NCI-H510A treated with DMSO at 0.1 percent for 48 hours (cell line): ENCODE results near the gene INO80D.
"Not testable (repeated sequence)": the region's sequence is repeated elsewhere in the genome, so short reads cannot be mapped to it uniquely, and the experiment has no call there.

ENCODE experiments used
- DNase-seq: peaks from one replicate; lab custom pipeline; 2025; lab: John Stamatoyannopoulos, UW

INO80D gene

GRCh38 chr2:206084439-206084869, 1.5 kb downstream of the INO80D start:
- peak; percentile 44 for DNase-seq

- no peak for DNase-seq
Observed at GRCh38 chr2:206083602-206084438, 2.2 kb downstream of the INO80D start.

DNA sequence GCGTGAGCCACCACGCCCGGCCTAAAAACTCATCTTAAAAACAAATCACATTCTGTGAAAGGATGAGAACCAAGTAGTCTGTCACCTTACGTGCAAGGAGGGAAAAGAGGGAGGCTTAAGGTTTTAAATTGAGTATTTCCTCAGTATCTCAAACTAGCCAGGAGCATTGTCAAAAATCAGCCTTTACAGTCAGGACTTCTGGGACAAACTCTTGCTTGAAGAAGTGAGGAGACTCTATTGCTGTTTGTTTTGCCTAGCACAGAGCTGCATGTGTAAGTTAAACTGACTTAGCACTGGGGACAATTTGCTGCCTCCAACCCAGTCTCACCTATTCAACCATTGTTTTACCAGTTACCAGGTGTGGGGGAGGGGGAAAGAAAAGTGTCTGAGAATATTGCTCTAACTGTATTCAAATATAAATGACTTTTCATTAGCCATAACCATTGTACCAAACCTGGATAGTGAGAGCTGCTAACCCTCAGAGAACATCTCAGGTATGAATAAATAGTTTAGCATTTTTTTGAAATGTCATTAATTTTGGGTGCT, 3.6 kb downstream of the INO80D start:
- DNase-seq: peak; percentile 19

- DNase-seq: no peak
Observed at GRCh38 chr2:206080927-206081326, 5.0 kb downstream of the INO80D start.

GRCh38 chr2:206079699-206080465, 6.1 kb downstream of the INO80D start:
- peak; percentile 15 for DNase-seq

DNA sequence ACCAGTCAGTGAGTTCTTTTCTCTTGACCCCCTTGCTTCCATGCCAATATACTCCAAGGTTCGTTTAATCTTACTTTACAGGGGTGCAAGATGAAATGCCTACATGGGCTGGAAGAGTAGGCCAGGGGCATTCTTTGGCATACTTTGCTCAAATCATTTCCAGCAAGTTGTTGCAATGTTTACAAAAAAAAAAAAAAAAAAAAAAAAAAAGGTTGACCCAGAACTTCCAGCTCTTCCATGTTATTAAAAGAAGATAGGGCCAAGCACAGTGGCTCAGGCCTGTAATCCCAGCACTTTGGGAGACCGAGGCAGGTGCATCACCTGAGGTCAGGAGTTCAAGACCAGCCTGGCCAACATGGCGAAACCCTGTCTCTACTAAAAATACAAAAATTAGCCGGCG, 8.1 kb downstream of the INO80D start:
- not testable (repeated sequence) for DNase-seq

- no peak for DNase-seq
Observed at GRCh38 chr2:206075113-206075512, 10.9 kb downstream of the INO80D start.

GRCh38 chr2:206071807-206072206, 14.2 kb downstream of the INO80D start:
- no peak for DNase-seq

DNA sequence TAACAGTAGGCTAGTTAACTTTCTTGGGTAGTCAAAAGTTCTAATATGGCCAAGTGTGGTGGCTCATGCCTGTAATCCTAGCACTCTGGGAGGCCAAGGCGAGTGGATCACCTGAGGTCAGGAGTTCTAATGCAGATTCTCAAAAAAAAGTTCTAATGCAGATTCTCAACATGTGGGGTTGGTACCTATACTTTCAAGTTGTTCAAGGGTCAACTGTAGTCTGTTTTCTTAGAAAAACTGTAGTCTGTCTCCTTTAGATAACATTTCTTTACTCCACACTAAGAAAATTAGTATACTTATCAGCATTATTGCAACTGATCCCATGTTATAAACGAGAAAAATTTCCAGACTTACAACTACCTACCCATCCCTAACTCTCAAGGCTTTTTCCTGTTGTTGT, 16.6 kb downstream of the INO80D start:
- DNase-seq: no peak

DNA sequence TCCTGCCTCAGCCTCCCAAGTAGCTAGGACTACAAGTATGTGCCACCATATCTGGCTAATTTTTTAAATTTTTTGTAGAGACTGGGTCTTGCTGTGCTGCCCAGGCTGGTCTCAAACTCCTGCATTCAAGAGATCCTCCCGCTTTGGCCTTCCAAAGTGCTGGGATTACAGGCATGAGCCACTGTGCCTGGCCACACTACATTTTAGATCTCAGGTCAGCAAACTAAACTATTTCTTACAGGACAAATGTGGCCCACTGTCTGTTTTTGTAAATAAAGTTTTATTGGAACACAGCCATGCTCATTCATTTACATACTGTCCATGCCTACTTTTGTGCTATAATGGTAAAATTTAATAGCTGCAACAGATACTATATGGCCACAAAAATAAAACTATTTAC, 17.8 kb downstream of the INO80D start:
- DNase-seq: no peak

DNA sequence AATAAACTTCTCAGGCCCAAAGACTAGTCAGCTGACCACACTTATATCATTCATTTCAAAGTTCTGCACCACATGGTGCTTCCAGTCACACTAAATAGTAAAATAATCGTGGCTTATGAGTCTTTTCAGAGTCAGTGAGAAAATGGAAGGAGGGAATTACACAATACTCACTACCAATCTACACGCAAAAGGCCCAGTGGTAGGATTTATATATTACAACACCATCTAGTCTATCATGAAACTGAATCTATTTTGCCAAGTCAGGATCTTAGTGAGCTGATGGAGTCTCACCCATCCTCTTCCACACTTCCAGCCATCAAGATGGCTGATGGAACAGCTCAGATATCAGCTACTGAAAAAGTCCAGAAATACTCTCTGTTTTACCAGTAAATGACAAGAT, 21.9 kb downstream of the INO80D start:
- DNase-seq: no peak

GRCh38 chr2:206063635-206064034, 22.3 kb downstream of the INO80D start:
- no peak for DNase-seq

DNA sequence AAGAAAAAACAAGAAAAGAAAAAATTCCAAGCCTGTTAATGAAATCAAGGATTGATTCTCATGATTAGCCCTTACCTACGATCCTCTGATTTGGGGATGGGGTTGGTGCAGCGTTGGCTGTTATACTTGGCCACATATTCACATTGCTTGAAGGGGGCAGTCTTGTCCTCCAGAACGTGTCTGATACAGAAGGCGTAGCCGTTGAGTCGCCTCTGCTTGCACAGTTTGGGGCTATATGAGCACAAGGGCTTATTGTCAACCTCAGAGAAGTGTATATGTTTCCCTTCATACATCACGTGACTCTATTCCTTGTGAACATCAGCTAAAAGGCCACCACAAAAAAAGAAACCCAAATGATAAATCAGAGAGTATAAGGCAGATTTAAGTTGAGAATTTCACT, 23.2 kb downstream of the INO80D start:
- no peak for DNase-seq

- DNase-seq: no peak
Observed at GRCh38 chr2:206056286-206056685, 29.7 kb downstream of the INO80D start.

GRCh38 chr2:206054952-206055351, 31.0 kb downstream of the INO80D start:
- no peak for DNase-seq

- no peak for DNase-seq
Observed at GRCh38 chr2:206051912-206052311, 34.1 kb downstream of the INO80D start.

- no peak for DNase-seq
Observed at GRCh38 chr2:206049392-206049791, 36.6 kb downstream of the INO80D start.

DNA sequence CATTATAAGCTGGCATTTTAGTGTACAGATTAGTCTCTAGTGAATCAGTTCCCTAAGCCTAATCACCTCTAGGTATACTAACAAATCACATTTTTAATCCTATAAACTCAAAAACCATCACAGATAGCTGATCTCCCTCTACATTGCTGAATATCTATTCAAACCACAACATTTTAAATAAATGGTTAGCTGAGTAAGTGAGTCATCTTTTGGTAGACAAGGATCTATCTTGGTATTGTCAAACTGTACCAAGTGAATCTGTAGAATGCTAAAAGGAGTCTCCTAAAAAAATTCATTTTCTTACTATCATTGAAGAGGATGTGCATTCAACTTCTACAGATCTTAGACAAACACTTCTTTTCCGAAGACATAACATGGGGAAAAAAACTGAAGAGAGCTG, 40.7 kb downstream of the INO80D start:
- DNase-seq: no peak

DNA sequence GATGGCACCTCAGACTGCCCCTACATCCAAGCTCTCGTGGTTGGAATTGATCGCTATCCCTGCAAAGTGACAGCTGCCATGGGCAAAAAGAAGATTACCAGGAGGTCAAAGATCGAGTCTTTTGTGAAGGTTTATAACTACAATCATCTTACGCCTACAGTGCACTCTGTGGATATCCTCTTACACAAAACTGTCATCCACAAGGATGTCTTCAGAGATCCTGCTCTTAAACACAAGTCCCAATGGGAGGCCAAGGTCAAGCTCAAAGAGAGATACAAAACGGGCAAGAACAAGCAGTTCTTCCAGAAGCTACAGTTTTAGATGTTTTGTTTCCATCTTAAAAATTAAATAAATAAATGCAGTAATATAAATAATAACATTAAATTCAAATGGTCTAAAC, 45.4 kb downstream of the INO80D start:
- DNase-seq: no peak

DNA sequence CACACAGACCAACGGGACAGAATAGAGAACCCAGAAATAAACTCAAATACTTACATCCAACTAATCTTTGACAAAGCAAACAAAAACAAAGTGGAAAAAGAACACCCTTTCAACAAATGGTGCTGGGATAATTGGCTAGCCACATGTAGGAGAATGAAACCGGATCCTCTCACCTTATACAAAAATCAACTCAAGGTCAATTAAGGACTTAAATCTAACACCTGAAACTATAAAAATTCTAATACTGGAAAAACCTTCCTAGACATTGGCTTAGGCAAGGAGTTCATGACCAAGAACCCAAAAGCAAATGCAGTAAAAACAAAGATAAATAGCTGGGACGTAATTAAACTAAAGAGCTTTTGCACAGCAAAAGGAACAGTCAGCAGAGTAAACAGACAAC, 50.6 kb downstream of the INO80D start:
- DNase-seq: not testable (repeated sequence)

- not testable (repeated sequence) for DNase-seq
Observed at GRCh38 chr2:206033452-206033851, 52.5 kb downstream of the INO80D start.

- DNase-seq: no peak
Observed at GRCh38 chr2:206031950-206032567, 53.9 kb downstream of the INO80D start.
